ENCODE results near the gene ETFB. TPM values are rescaled to one million over a fixed set of nuclear protein-coding genes. Genes with fewer than 3 reads are reported as not detected.
A peak's percentile ranks its signal among the peaks of the same experiment; 100 is the strongest.

ETFB gene
- total and polyA plus RNA-seq, 12 donors, result 220 to 542 (median 359) TPM

DNA sequence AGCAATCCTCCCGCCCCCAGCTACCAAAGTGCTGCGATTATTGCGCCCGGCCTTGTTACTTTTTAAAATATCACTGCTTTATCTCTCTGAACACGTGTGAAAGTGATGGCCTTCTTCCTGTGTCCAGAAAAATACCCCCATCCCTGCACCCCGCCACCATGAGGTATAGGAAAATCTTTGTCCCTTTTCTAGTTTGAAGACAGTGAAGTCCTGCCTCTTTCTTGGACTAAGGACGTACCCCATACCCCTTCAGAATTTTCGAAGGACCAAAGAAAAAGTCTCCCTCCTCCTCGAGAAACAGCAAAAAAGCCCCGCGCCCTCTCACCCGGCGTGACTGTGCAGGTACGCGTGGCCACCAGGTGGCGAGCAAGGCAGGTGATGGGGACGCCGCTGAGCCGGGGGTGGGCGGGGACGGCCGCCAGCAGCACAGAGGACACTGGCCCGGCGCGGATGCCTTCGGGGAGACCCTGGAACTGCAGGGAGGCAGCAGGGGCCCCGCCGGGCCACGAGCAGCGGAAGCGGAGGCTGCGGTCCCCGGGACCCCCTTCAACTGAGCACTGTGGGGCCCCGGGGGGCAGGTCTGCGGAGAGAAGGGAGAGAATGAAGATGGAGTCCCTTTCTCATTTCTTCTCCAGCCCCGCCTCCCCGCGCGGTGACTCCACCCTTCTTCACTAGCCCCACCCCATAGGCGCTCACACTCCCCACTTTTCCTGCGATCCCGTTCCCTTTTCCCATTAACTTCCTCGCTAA lies 27.4 kb downstream of the ETFB start:
- peak; percentile 66 to 88 (median 76) for ATAC-seq
- peak overlapping the region in 6 of 10 donors; percentile 19 to 72 (median 34) for H3K27ac ChIP-seq
- H3K36me3 ChIP-seq, result no peaks in the 10 kb centered on the region
- H3K27me3 ChIP-seq, result no peaks in the 10 kb centered on the region
- DNase-seq, result peak; percentile 81 to 82
- H3K9me3 ChIP-seq, result no peaks in the 10 kb centered on the region
- intact Hi-C loops (cut with DNase I), result loop anchor here in 7 of 10 donors (1.0 to 10.0 kb wide), 14 partner anchors 24 to 316 kb away; partner anchors contain the start of genes ETFB (in 3 of the 7) and C19orf84 (in 1 of the 7)
- TF ChIP-seq, protein P1, sequence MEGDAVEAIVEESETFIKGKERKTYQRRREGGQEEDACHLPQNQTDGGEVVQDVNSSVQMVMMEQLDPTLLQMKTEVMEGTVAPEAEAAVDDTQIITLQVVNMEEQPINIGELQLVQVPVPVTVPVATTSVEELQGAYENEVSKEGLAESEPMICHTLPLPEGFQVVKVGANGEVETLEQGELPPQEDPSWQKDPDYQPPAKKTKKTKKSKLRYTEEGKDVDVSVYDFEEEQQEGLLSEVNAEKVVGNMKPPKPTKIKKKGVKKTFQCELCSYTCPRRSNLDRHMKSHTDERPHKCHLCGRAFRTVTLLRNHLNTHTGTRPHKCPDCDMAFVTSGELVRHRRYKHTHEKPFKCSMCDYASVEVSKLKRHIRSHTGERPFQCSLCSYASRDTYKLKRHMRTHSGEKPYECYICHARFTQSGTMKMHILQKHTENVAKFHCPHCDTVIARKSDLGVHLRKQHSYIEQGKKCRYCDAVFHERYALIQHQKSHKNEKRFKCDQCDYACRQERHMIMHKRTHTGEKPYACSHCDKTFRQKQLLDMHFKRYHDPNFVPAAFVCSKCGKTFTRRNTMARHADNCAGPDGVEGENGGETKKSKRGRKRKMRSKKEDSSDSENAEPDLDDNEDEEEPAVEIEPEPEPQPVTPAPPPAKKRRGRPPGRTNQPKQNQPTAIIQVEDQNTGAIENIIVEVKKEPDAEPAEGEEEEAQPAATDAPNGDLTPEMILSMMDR (IDR thresholded peaks at IDR 0.05), result peak; percentile 69 to 94 (median 84)
- H3K4me1 ChIP-seq, result peaks cover 0 to 24% (median 19%) of the 10 kb centered on the region in 9 donors
- H3K4me3 ChIP-seq, result peak overlapping the region; percentile 47 to 77 (median 62)
- 5 to 6% methylated on average over 40 to 43 of the region's 43 CpGs for WGBS, 2 donors

DNA sequence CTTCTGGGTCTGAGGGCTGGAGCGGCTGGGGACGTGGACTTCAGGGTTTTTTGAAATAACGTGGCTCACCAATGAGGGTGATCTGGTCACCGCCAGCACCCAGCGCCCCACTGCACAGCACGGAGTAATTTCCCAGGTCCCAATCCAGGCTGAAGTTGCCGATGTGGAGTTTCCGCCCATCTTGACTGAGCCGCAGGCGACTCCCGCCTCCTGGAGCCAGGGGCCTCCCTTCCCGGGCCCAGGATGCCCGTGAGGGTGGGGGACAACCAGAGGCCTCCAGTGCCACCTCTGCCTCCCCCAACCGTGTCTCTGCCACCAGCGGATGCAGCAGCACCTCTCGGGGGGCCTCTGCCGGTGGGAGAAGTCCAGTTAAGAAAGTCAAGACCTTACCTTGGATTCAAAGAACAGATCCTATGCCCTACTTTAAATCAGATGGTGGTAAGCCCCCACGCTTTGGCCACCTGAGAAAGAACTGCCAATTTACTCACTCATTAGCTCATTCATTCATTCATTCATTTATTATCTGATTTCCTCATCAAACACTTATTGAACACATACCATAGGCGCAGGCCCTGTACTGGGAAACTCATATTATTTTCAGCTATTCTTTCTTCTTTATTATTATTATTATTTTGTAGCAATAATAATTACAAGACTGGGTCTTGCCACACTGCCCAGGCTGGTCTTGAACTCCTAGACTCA lies 28.2 kb downstream of the ETFB start:
- DNase-seq, result no peak
- TF ChIP-seq, protein P1 (IDR thresholded peaks at IDR 0.05), result no peak
- Histone ChIP-seq H3K4me3 (peak overlapping the region in 2 of 10 donors; percentile 72 to 77), H3K36me3 (no peaks in the 10 kb centered on the region), H3K27ac (no peak overlapping the region), H3K4me1 (peaks cover 0 to 24% (median 19%) of the 10 kb centered on the region in 9 donors), H3K9me3 (no peaks in the 10 kb centered on the region), H3K27me3 (no peaks in the 10 kb centered on the region)
- 85% methylated on average over 17 to 19 of the region's 19 CpGs for WGBS, 2 donors
- no peak for ATAC-seq
- intact Hi-C loops (cut with DNase I), result loop anchor here in 7 of 10 donors (1.0 to 10.0 kb wide), 13 partner anchors 25 to 317 kb away; partner anchors contain the start of genes ETFB (in 2 of the 7) and C19orf84 (in 1 of the 7)

DNA sequence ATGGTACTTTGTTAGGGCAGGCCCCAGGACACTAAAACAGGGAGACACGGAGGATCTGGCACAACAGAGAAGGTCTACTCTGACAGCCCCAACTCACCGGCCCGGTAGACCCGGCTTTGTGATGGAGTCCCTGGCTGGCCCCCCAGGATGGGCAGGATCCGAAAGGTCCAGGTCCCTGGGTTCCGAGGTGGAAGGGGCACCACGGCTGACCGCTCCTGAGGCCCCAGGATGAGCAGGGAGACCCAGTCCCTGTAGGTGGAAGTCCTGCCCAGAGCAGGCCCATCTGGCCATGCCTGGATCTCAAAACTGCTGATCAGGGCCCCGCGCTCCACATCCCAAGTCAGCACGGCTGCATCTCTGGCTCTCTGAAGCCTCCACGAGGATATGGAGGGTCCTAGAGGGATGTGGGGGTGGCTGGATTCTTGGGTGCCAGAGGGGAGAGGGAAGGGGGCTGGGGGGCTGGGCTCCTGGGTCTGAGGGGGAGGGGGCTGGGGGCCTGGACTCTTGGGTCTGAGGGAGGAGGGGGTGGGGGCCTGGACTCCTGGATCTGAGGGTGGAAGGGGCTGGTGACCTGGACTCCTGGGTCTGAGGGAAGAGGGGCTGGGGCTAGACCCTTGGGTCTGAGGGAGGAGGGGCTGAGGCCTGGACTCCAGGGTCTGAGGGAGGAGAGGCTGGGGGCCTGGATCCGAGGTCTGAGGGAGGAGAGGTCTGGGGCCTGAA lies 28.9 kb downstream of the ETFB start:
- H3K4me3 ChIP-seq, result no peak overlapping the region
- peaks cover 0 to 4% (median 0%) of the 10 kb centered on the region in 7 donors for H3K27me3 ChIP-seq
- peaks cover 0 to under 1% (median 0%) of the 10 kb centered on the region in 9 donors for H3K36me3 ChIP-seq
- ATAC-seq (no peak), DNase-seq (no peak)
- H3K27ac ChIP-seq, result no peak overlapping the region
- no peaks in the 10 kb centered on the region for H3K9me3 ChIP-seq
- intact Hi-C loops (cut with DNase I), result loop anchor here in 6 of 10 donors (5.0 to 10.0 kb wide), 7 partner anchors 58 to 318 kb away; partner anchors contain the start of gene C19orf84 (in 1 of the 6)
- 94 to 97% methylated on average over 13 of the region's 13 CpGs for WGBS, 2 donors
- peaks cover 0 to 24% (median 19%) of the 10 kb centered on the region in 9 donors for H3K4me1 ChIP-seq
- TF ChIP-seq, protein P1 (IDR thresholded peaks at IDR 0.05), result no peak
